HepG2 (cell line): ENCODE results near the gene NCOA1. TPM values are rescaled to one million over a fixed set of nuclear protein-coding genes. Genes with fewer than 3 reads are reported as not detected.

ENCODE experiments used
- BORCS8-MEF2B ChIP-seq: sonication (generic); formaldehyde crosslinking; IDR thresholded peaks from 2 replicates; pipeline ENCODE4 v1.8.0; 2022; ENCODE audit warnings: mild to moderate bottlenecking, missing genetic modification reagents
- CEBPB ChIP-seq: IDR thresholded peaks from 2 replicates; pipeline ENCODE4 v1.6.1; 2011; ENCODE audit warnings: low read depth, low read length, improper control_type of control experiment, borderline replicate concordance
- HNRNPK ChIP-seq: fragments of 200-400 bp; formaldehyde crosslinking; IDR thresholded peaks from 2 replicates; pipeline ENCODE4 v1.6.1; 2018; ENCODE audit warnings: low read length, low read depth, moderate library complexity, mild to moderate bottlenecking; ENCODE audit not compliant: poor library complexity, severe bottlenecking
- JUNB ChIP-seq: sonication (generic); formaldehyde crosslinking; IDR thresholded peaks from 2 replicates; pipeline ENCODE4 v1.8.0; 2022; ENCODE audit warnings: missing genetic modification reagents, mild to moderate bottlenecking, borderline replicate concordance
- MYC ChIP-seq: sonication (generic); formaldehyde crosslinking; IDR thresholded peaks from 2 replicates; pipeline ENCODE4 v1.9.0; 2021; ENCODE audit warnings: missing genetic modification reagents, borderline replicate concordance
- NR2F1 ChIP-seq, 2 experiments: fragments of 450-650 bp in 1 of 2; formaldehyde crosslinking in 1 of 2; IDR thresholded peaks; 2 replicates each; pipeline versions ENCODE4 v1.5.0 to v1.6.1; 2016 to 2020; ENCODE audit warnings: mild to moderate bottlenecking in 1 of 2, missing compliant biosample characterization in 1 of 2, missing genetic modification reagents in 1 of 2, moderate library complexity in 1 of 2
- RAD21 ChIP-seq: fragments of 450-650 bp; formaldehyde crosslinking; IDR thresholded peaks from 2 replicates; pipeline ENCODE4 v1.5.0; 2020; ENCODE audit warnings: mild to moderate bottlenecking
- RNF2 ChIP-seq: fragments of 450-650 bp; conservative IDR thresholded peaks from 2 replicates; pipeline ENCODE4 v1.6.1; 2016; ENCODE audit warnings: low read depth
- SIN3A ChIP-seq: IDR thresholded peaks from 2 replicates; pipeline ENCODE4 v1.6.1; 2011; ENCODE audit warnings: low read depth, mild to moderate bottlenecking, control low read depth, low read length, borderline replicate concordance
- SIX1 ChIP-seq: sonication (generic); formaldehyde crosslinking; IDR thresholded peaks from 2 replicates; pipeline ENCODE4 v1.4.0; 2020; ENCODE audit warnings: missing genetic modification reagents, borderline replicate concordance
- SSRP1 ChIP-seq: IDR thresholded peaks from 2 replicates; pipeline ENCODE4 v1.6.1; 2016; ENCODE audit warnings: control low read depth
- TAF1 ChIP-seq: sonication (generic); formaldehyde crosslinking; IDR thresholded peaks from 2 replicates; pipeline ENCODE4 v1.4.0; 2020; ENCODE audit warnings: missing genetic modification reagents
- THAP8 ChIP-seq: sonication (generic); formaldehyde crosslinking; IDR thresholded peaks from 2 replicates; pipeline ENCODE4 v1.5.1; 2020; ENCODE audit warnings: missing genetic modification reagents, mild to moderate bottlenecking, borderline replicate concordance
- ZFP1 ChIP-seq: IDR thresholded peaks from 2 replicates; pipeline ENCODE4 v1.6.1; 2016
- ZNF383 ChIP-seq: sonication (generic); formaldehyde crosslinking; IDR thresholded peaks from 2 replicates; pipeline ENCODE4 v1.4.0; 2020; ENCODE audit warnings: missing genetic modification reagents, mild to moderate bottlenecking, borderline replicate concordance
- ZNF556 ChIP-seq: sonication (generic); formaldehyde crosslinking; IDR thresholded peaks from 2 replicates; pipeline ENCODE4 v1.4.0; 2020; ENCODE audit warnings: mild to moderate bottlenecking, missing genetic modification reagents, borderline replicate concordance
- ZNF691 ChIP-seq: sonication (generic); formaldehyde crosslinking; IDR thresholded peaks from 2 replicates; pipeline ENCODE4 v1.4.0; 2020; ENCODE audit warnings: missing genetic modification reagents, low read depth, mild to moderate bottlenecking, borderline replicate concordance
- polyA plus RNA-seq, 8 experiments: library from polyadenylated mRNA; depleted of rRNA in 3 of 8; stranded (reverse) in 7 of 8; unstranded in 1 of 8; fragments of >200 nt; fragmentation: Illumina TruSeq in 4 of 8; extraction: Trizol in 4 of 8; gene quantifications; 2 replicates each; pipeline versions ENCODE4 v1.2.1 to v1.2.3, GENCODE V29; 2011 to 2016; ENCODE audit warnings: low read depth in 4 of 8, missing spikeins in 1 of 8, mixed read lengths in 1 of 8; ENCODE audit not compliant: insufficient read depth in 1 of 8
- total RNA-seq, 5 experiments: library from RNA; depleted of rRNA; stranded (reverse); fragments of >200 nt; fragmentation: Illumina TruSeq; extraction: Trizol; gene quantifications; 2 replicates each; pipeline ENCODE4 v1.2.3, GENCODE V29; 2016; ENCODE audit warnings: low read depth in 1 of 5
- TF ChIP-seq, protein P1 (sequence below): sonication (generic); formaldehyde crosslinking; IDR thresholded peaks from 2 replicates; pipeline ENCODE4 v1.5.1; 2020; ENCODE audit warnings: missing genetic modification reagents, mild to moderate bottlenecking, borderline replicate concordance
- TF ChIP-seq, protein P2 (sequence below): sonication (generic); formaldehyde crosslinking; IDR thresholded peaks from 2 replicates; pipeline ENCODE4 v1.9.0; 2021; ENCODE audit warnings: mild to moderate bottlenecking, missing genetic modification reagents

The NCOA1 gene
- total and polyA plus RNA-seq, 2 of the 13 experiments (the other 11 are each of a cell fraction or from before 2014, with no cell fraction given), result 10.0 to 10.4 TPM

DNA sequence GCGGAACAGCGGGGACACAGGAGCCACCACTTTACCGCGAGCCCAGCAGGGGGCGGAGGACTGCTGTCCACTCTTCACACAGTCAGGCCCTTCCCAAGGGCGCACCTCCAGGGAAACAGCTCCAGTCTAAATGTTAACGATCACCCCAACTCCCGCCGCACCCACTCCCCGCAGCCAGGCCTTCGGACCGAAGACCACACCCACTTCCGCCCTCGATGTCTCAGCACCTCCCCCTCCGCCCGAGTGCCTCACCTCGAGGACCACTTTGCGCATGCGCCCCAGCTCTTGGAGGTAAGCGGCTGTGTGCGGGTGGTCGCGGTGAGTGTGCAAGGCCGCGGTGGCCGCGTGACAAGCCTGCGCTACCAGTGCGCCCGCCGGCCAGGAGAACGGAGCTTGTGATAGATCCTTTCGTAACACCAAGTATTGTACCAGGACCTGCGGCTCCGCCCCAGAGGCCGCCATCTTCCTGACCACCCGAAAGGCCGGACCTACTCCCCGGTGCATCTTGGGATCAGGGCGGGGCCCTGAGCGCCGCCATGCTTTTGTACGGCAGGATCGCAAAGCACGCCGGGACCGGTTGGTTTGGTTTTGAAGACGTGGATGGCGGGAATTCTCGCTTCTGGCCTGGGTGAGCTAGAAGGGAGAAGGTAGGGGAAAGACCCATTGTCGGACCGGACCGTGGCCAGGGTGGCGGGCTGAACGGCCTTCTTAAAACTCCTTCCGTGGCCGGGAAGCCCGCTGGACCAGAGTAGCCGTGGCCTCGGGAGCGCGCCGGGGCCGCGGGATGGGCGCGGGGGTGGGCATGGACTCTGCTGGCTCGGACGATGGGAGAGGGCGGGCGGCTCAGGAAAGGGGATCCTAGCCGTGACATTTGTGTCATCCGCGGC is 302.1 kb downstream of the NCOA1 start, which contains the start of the genes CENPO and PTRHD1 (continued):
- peak; percentile 87; the same call in 1 of the 2 replicates for TF ChIP-seq SIN3A
- no peak for TF ChIP-seq NR2F1 (CRISPR knock-in tag; IDR thresholded peaks at IDR 0.05)
- TF ChIP-seq BORCS8-MEF2B, result peak; percentile 73
- TF ChIP-seq HNRNPK, result no peak
- peak; percentile 63; the same call in 1 of the 2 replicates for TF ChIP-seq ZFP1
- peak; percentile 86 for TF ChIP-seq ZNF691 (CRISPR knock-in tag)
- TF ChIP-seq, protein P1, sequence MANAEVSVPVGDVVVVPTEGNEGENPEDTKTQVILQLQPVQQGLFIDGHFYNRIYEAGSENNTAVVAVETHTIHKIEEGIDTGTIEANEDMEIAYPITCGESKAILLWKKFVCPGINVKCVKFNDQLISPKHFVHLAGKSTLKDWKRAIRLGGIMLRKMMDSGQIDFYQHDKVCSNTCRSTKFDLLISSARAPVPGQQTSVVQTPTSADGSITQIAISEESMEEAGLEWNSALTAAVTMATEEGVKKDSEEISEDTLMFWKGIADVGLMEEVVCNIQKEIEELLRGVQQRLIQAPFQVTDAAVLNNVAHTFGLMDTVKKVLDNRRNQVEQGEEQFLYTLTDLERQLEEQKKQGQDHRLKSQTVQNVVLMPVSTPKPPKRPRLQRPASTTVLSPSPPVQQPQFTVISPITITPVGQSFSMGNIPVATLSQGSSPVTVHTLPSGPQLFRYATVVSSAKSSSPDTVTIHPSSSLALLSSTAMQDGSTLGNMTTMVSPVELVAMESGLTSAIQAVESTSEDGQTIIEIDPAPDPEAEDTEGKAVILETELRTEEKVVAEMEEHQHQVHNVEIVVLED, result peak; percentile 85; the same call in 1 of the 2 replicates
- TF ChIP-seq ZNF556, result peak; percentile 69; the same call in 1 of the 2 replicates
- TF ChIP-seq JUNB (CRISPR knock-in tag), result no peak
- peak; percentile 91 for TF ChIP-seq RAD21 (CRISPR knock-in tag)
- 0 out of 2 replicates have a peak, but pooled peaks have one; percentile 43 for TF ChIP-seq ZNF383 (CRISPR knock-in tag)
- TF ChIP-seq THAP8 (CRISPR knock-in tag), result no peak
- TF ChIP-seq CEBPB, result no peak
- TF ChIP-seq MYC (CRISPR knock-in tag), result peak; percentile 94
- peak; percentile 97 for TF ChIP-seq TAF1 (CRISPR knock-in tag)
- TF ChIP-seq SIX1 (CRISPR knock-in tag), result 0 out of 2 replicates have a peak, but pooled peaks have one; percentile 15
- TF ChIP-seq SSRP1 (CRISPR knock-in tag), result no peak
- TF ChIP-seq, protein P2, sequence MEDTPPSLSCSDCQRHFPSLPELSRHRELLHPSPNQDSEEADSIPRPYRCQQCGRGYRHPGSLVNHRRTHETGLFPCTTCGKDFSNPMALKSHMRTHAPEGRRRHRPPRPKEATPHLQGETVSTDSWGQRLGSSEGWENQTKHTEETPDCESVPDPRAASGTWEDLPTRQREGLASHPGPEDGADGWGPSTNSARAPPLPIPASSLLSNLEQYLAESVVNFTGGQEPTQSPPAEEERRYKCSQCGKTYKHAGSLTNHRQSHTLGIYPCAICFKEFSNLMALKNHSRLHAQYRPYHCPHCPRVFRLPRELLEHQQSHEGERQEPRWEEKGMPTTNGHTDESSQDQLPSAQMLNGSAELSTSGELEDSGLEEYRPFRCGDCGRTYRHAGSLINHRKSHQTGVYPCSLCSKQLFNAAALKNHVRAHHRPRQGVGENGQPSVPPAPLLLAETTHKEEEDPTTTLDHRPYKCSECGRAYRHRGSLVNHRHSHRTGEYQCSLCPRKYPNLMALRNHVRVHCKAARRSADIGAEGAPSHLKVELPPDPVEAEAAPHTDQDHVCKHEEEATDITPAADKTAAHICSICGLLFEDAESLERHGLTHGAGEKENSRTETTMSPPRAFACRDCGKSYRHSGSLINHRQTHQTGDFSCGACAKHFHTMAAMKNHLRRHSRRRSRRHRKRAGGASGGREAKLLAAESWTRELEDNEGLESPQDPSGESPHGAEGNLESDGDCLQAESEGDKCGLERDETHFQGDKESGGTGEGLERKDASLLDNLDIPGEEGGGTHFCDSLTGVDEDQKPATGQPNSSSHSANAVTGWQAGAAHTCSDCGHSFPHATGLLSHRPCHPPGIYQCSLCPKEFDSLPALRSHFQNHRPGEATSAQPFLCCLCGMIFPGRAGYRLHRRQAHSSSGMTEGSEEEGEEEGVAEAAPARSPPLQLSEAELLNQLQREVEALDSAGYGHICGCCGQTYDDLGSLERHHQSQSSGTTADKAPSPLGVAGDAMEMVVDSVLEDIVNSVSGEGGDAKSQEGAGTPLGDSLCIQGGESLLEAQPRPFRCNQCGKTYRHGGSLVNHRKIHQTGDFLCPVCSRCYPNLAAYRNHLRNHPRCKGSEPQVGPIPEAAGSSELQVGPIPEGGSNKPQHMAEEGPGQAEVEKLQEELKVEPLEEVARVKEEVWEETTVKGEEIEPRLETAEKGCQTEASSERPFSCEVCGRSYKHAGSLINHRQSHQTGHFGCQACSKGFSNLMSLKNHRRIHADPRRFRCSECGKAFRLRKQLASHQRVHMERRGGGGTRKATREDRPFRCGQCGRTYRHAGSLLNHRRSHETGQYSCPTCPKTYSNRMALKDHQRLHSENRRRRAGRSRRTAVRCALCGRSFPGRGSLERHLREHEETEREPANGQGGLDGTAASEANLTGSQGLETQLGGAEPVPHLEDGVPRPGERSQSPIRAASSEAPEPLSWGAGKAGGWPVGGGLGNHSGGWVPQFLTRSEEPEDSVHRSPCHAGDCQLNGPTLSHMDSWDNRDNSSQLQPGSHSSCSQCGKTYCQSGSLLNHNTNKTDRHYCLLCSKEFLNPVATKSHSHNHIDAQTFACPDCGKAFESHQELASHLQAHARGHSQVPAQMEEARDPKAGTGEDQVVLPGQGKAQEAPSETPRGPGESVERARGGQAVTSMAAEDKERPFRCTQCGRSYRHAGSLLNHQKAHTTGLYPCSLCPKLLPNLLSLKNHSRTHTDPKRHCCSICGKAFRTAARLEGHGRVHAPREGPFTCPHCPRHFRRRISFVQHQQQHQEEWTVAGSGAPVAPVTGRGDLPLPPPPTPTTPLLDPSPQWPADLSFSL (CRISPR knock-in tag), result 0 out of 2 replicates have a peak, but pooled peaks have one; percentile 40
- TF ChIP-seq RNF2, result peak; percentile 41; the same call in 1 of the 2 replicates
